ENCODE data around the gene KRTAP12-4. TPM values are rescaled to one million over a fixed set of nuclear protein-coding genes. Genes with fewer than 3 reads are reported as not detected.

Gene KRTAP12-4
- total RNA-seq, 4 donors from 2014 or later = not detected

GRCh38 chr21:44677881-44678280, 23.4 kb upstream of the KRTAP12-4 start:
- no peaks in the 10 kb centered on the region for H3K4me1 ChIP-seq
- no peak overlapping the region for H3K4me3 ChIP-seq
- H3K27ac ChIP-seq = no peak overlapping the region
- no peaks in the 10 kb centered on the region for H3K9me3 ChIP-seq
- H3K36me3 ChIP-seq = no peaks in the 10 kb centered on the region
- TF ChIP-seq CTCF (IDR thresholded peaks at IDR 0.05) (no peak), POLR2A (IDR thresholded peaks at IDR 0.05) (no peak)
- DNase-seq = no peak
- H3K27me3 ChIP-seq = no peaks in the 10 kb centered on the region

GRCh38 chr21:44671911-44672310, 17.5 kb upstream of the KRTAP12-4 start:
- no peak overlapping the region for H3K27ac ChIP-seq
- no peak overlapping the region for H3K4me3 ChIP-seq
- no peaks in the 10 kb centered on the region for H3K4me1 ChIP-seq
- TF ChIP-seq CTCF (IDR thresholded peaks at IDR 0.05) (no peak), POLR2A (IDR thresholded peaks at IDR 0.05) (no peak)
- H3K9me3 ChIP-seq = peaks cover 0 to 15% (median 5%) of the 10 kb centered on the region in 4 donors
- H3K27me3 ChIP-seq = no peaks in the 10 kb centered on the region
- DNase-seq = no peak
- no peaks in the 10 kb centered on the region for H3K36me3 ChIP-seq

GRCh38 chr21:44670642-44671432, 16.4 kb upstream of the KRTAP12-4 start:
- H3K27me3 ChIP-seq = no peaks in the 10 kb centered on the region
- DNase-seq = no peak
- TF ChIP-seq POLR2A (IDR thresholded peaks at IDR 0.05) (no peak), CTCF (IDR thresholded peaks at IDR 0.05) (no peak)
- no peaks in the 10 kb centered on the region for H3K4me1 ChIP-seq
- no peak overlapping the region for H3K4me3 ChIP-seq
- H3K27ac ChIP-seq = no peak overlapping the region
- peaks cover 0 to 15% (median 5%) of the 10 kb centered on the region in 4 donors for H3K9me3 ChIP-seq
- no peaks in the 10 kb centered on the region for H3K36me3 ChIP-seq

GRCh38 chr21:44667612-44668011, 13.2 kb upstream of the KRTAP12-4 start:
- Histone ChIP-seq H3K4me3 (no peak overlapping the region), H3K27me3 (no peaks in the 10 kb centered on the region), H3K9me3 (peaks cover 0 to 15% (median 4%) of the 10 kb centered on the region in 4 donors), H3K27ac (no peak overlapping the region), H3K4me1 (no peaks in the 10 kb centered on the region), H3K36me3 (no peaks in the 10 kb centered on the region)
- no peak for DNase-seq
- TF ChIP-seq CTCF (IDR thresholded peaks at IDR 0.05) (no peak), POLR2A (IDR thresholded peaks at IDR 0.05) (no peak)

- TF ChIP-seq POLR2A (IDR thresholded peaks at IDR 0.05) (no peak), CTCF (IDR thresholded peaks at IDR 0.05) (no peak)
- peaks cover 0 to 8% (median 2%) of the 10 kb centered on the region in 4 donors for H3K9me3 ChIP-seq
- no peaks in the 10 kb centered on the region for H3K36me3 ChIP-seq
- no peak within 1 kb of the TSS for H3K4me3 ChIP-seq
- H3K27ac ChIP-seq = no peak within 1 kb of the TSS
- no peak for DNase-seq
- no peaks in the 10 kb centered on the region for H3K4me1 ChIP-seq
- no peaks in the 10 kb centered on the region for H3K27me3 ChIP-seq
Measured at GRCh38 chr21:44666401-44667320, 12.2 kb upstream of the KRTAP12-4 start, which contains the start of gene KRTAP12-2. Gene KRTAP12-2, minus strand, starts transcription at chr21:44666927. Its CDS starts 41 bp downstream, at chr21:44666886.
